ENCODE results near the gene LRRN2. TPM values are rescaled to one million over a fixed set of nuclear protein-coding genes. Genes with fewer than 3 reads are reported as not detected.

Gene LRRN2
- total and polyA plus RNA-seq, 2 of the 8 experiments (the other 6 are each of a cell fraction or from before 2014, with no cell fraction given), result 1.8 to 2.3 TPM

DNA sequence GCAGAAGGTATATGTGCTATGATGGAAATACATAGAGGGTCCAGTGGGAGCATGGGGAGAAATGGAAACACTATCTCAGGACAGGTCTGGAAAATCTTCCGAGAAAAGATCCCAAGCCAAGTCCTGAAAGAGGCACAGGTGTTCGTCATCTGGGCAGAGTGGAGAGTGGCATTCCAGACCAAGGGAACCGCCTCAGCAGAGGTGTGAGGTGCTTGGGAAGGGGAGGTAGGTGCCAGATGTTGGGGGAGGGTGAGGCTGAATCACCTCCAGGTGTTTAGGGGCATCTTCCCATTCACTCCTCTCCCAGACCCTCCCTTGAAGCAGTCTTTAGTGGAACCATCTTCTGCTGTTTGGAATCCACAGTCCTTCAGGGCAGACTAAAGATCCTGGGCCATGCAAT lies 23.5 kb upstream of the LRRN2 start (continued):
- no peak for TF ChIP-seq BCL11A (IDR thresholded peaks at IDR 0.05; ENCODE audit: low read depth in 2 of 2, low read length in 2 of 2)
- TF ChIP-seq HDAC2 (IDR thresholded peaks at IDR 0.05; ENCODE audit: borderline replicate concordance in 1 of 2, low read depth in 2 of 2, low read length in 2 of 2), result no peak
- TF ChIP-seq CREB1 (IDR thresholded peaks at IDR 0.05), result no peak
